NOMO-1 treated with dmso at 0.1 percent for 144 hours (cell line): ENCODE measurements around the gene GPR180.

Source experiments
- DNase-seq: peaks from one replicate; lab custom pipeline; 2025; ENCODE audit not compliant: unreplicated experiment; lab: John Stamatoyannopoulos, UW

The GPR180 gene

GRCh38 chr13:94641409-94641941 is 39.8 kb downstream of the GPR180 start:
- no peak for DNase-seq

GRCh38 chr13:94646904-94647303 is 45.2 kb downstream of the GPR180 start:
- DNase-seq = no peak

GRCh38 chr13:94656176-94656575 is 54.5 kb downstream of the GPR180 start:
- DNase-seq = no peak

GRCh38 chr13:94656766-94657165 is 55.1 kb downstream of the GPR180 start:
- no peak for DNase-seq

GRCh38 chr13:94657167-94657566 is 55.5 kb downstream of the GPR180 start:
- no peak for DNase-seq

- no peak for DNase-seq
These were observed 57.4 kb downstream of the GPR180 start for GRCh38 chr13:94658926-94659597.

- DNase-seq = no peak
These were observed 57.9 kb downstream of the GPR180 start for GRCh38 chr13:94659598-94659946.

- no peak for DNase-seq
These were observed 59.2 kb downstream of the GPR180 start for GRCh38 chr13:94660695-94661326.

- DNase-seq = no peak
These were observed 59.7 kb downstream of the GPR180 start for GRCh38 chr13:94661406-94661805.

GRCh38 chr13:94662274-94662945 is 60.8 kb downstream of the GPR180 start:
- no peak for DNase-seq

GRCh38 chr13:94664889-94665288 is 63.2 kb downstream of the GPR180 start:
- no peak for DNase-seq

GRCh38 chr13:94666065-94666464 is 64.4 kb downstream of the GPR180 start:
- no peak for DNase-seq

GRCh38 chr13:94667190-94667589 is 65.5 kb downstream of the GPR180 start:
- no peak for DNase-seq

- no peak for DNase-seq
These were observed 70.7 kb downstream of the GPR180 start for GRCh38 chr13:94672400-94672799.

- no peak for DNase-seq
These were observed 72.2 kb downstream of the GPR180 start for GRCh38 chr13:94673851-94674250.

GRCh38 chr13:94674609-94675348 is 73.1 kb downstream of the GPR180 start:
- no peak for DNase-seq

GRCh38 chr13:94677799-94678198 is 76.1 kb downstream of the GPR180 start:
- no peak for DNase-seq

- no peak for DNase-seq
These were observed 77.2 kb downstream of the GPR180 start for GRCh38 chr13:94678845-94679244.

GRCh38 chr13:94679614-94680013 is 78.0 kb downstream of the GPR180 start:
- no peak for DNase-seq

GRCh38 chr13:94682229-94682628 is 80.6 kb downstream of the GPR180 start:
- no peak for DNase-seq

- DNase-seq = no peak
These were observed 81.8 kb downstream of the GPR180 start for GRCh38 chr13:94683409-94683808.
